Stimulated activated memory B cell treated with anti-CD40 and anti-IgM and Interleukin-4, amounts not matched to agents 10 μg/mL and 1 μg/mL and 100 μg/mL, for 72 hours (primary cell): ENCODE measurements around the gene PGPEP1.
"Not testable (repeated sequence)": the region's sequence is repeated elsewhere in the genome, so short reads cannot be mapped to it uniquely, and the experiment has no call there.

Source experiments
- ATAC-seq: fragments of 150-1000 bp; cut with Tn5 transposase; 2 replicates; pipeline ENCODE4 v1.10.0; 2021
- H3K27ac Mint-ChIP-seq: one replicate; pipeline ENCODE4 v1.8.0; 2022; ENCODE audit warnings: mild to moderate bottlenecking, mixed read lengths
- H3K27me3 Mint-ChIP-seq: one replicate; pipeline ENCODE4 v1.8.0; 2022; ENCODE audit warnings: mixed read lengths
- H3K36me3 Mint-ChIP-seq: one replicate; pipeline ENCODE4 v1.8.0; 2022; ENCODE audit warnings: mixed read lengths
- H3K4me1 Mint-ChIP-seq: one replicate; pipeline ENCODE4 v1.8.0; 2022; ENCODE audit warnings: mixed read lengths
- H3K4me3 Mint-ChIP-seq: one replicate; pipeline ENCODE4 v1.8.0; 2022; ENCODE audit warnings: mild to moderate bottlenecking, moderate library complexity, mixed read lengths
- H3K9me3 Mint-ChIP-seq: one replicate; pipeline ENCODE4 v1.8.0; 2022; ENCODE audit warnings: mixed read lengths

The PGPEP1 gene

GRCh38 chr19:18338541-18338940 is 1.9 kb upstream of the PGPEP1 start:
- Mint-ChIP-seq H3K4me3 (no peak overlapping the region), H3K4me1 (peaks cover 16% of the 10 kb centered on the region), H3K27me3 (no peaks in the 10 kb centered on the region), H3K9me3 (no peaks in the 10 kb centered on the region), H3K27ac (no peak overlapping the region), H3K36me3 (no peaks in the 10 kb centered on the region)
- ATAC-seq = no peak

GRCh38 chr19:18339723-18340122 is 675 bp upstream of the PGPEP1 start:
- no peaks in the 10 kb centered on the region for H3K27me3 Mint-ChIP-seq
- H3K27ac Mint-ChIP-seq = peak overlapping the region; percentile 53
- H3K36me3 Mint-ChIP-seq = peaks cover 4% of the 10 kb centered on the region
- no peak for ATAC-seq
- no peaks in the 10 kb centered on the region for H3K9me3 Mint-ChIP-seq
- peak overlapping the region; percentile 83 for H3K4me3 Mint-ChIP-seq
- H3K4me1 Mint-ChIP-seq = peaks cover 16% of the 10 kb centered on the region

GRCh38 chr19:18340990-18341868 is 831 bp downstream of the PGPEP1 start:
- Mint-ChIP-seq H3K4me1 (peaks cover 16% of the 10 kb centered on the region), H3K4me3 (peak overlapping the region; percentile 83), H3K9me3 (no peaks in the 10 kb centered on the region), H3K27ac (peak overlapping the region; percentile 53), H3K27me3 (no peaks in the 10 kb centered on the region), H3K36me3 (peaks cover 4% of the 10 kb centered on the region)
- ATAC-seq = peak; percentile 79

- H3K36me3 Mint-ChIP-seq = peaks cover 10% of the 10 kb centered on the region
- no peak overlapping the region for H3K27ac Mint-ChIP-seq
- H3K4me1 Mint-ChIP-seq = peaks cover 16% of the 10 kb centered on the region
- H3K9me3 Mint-ChIP-seq = no peaks in the 10 kb centered on the region
- no peak overlapping the region for H3K4me3 Mint-ChIP-seq
- no peaks in the 10 kb centered on the region for H3K27me3 Mint-ChIP-seq
- ATAC-seq = no peak
Measured at GRCh38 chr19:18342090-18342632, 1.8 kb downstream of the PGPEP1 start.

- Mint-ChIP-seq H3K9me3 (no peaks in the 10 kb centered on the region), H3K4me1 (peaks cover 13% of the 10 kb centered on the region), H3K36me3 (peaks cover 24% of the 10 kb centered on the region), H3K27me3 (no peaks in the 10 kb centered on the region), H3K27ac (no peak overlapping the region), H3K4me3 (no peak overlapping the region)
- no peak for ATAC-seq
Measured at GRCh38 chr19:18344582-18344950, 4.2 kb downstream of the PGPEP1 start.

- H3K4me3 Mint-ChIP-seq = no peak overlapping the region
Measured at GRCh38 chr19:18345296-18345695, 4.9 kb downstream of the PGPEP1 start.

GRCh38 chr19:18346091-18346490 is 5.7 kb downstream of the PGPEP1 start:
- no peak for ATAC-seq
- H3K4me1 Mint-ChIP-seq = peaks cover 5% of the 10 kb centered on the region
- H3K27ac Mint-ChIP-seq = no peak overlapping the region
- no peaks in the 10 kb centered on the region for H3K9me3 Mint-ChIP-seq
- peaks cover 24% of the 10 kb centered on the region for H3K36me3 Mint-ChIP-seq
- H3K27me3 Mint-ChIP-seq = no peaks in the 10 kb centered on the region
- no peak overlapping the region for H3K4me3 Mint-ChIP-seq

More at GRCh38 chr19:18345296-18345695, 4.9 kb downstream of the PGPEP1 start:
- no peaks in the 10 kb centered on the region for H3K9me3 Mint-ChIP-seq
- ATAC-seq = no peak
- H3K27me3 Mint-ChIP-seq = no peaks in the 10 kb centered on the region
- no peak overlapping the region for H3K27ac Mint-ChIP-seq
- H3K36me3 Mint-ChIP-seq = peaks cover 24% of the 10 kb centered on the region
- H3K4me1 Mint-ChIP-seq = peaks cover 7% of the 10 kb centered on the region

- no peak for ATAC-seq
- Mint-ChIP-seq H3K27ac (no peak overlapping the region), H3K4me1 (no peaks in the 10 kb centered on the region), H3K27me3 (no peaks in the 10 kb centered on the region), H3K9me3 (no peaks in the 10 kb centered on the region), H3K4me3 (no peak overlapping the region), H3K36me3 (peaks cover 24% of the 10 kb centered on the region)
Measured at GRCh38 chr19:18348171-18348570, 7.8 kb downstream of the PGPEP1 start.

GRCh38 chr19:18348818-18349339 is 8.5 kb downstream of the PGPEP1 start:
- ATAC-seq, H3K4me3 Mint-ChIP-seq, H3K9me3 Mint-ChIP-seq, H3K27me3 Mint-ChIP-seq, H3K4me1 Mint-ChIP-seq, H3K27ac Mint-ChIP-seq: not testable (repeated sequence)
- H3K36me3 Mint-ChIP-seq = peaks cover 29% of the 10 kb centered on the region

GRCh38 chr19:18349524-18350128 is 9.2 kb downstream of the PGPEP1 start:
- no peak for ATAC-seq
- Mint-ChIP-seq H3K36me3 (peaks cover 26% of the 10 kb centered on the region), H3K4me1 (no peaks in the 10 kb centered on the region), H3K9me3 (no peaks in the 10 kb centered on the region), H3K27ac (no peak overlapping the region), H3K4me3 (no peak overlapping the region), H3K27me3 (no peaks in the 10 kb centered on the region)

- Mint-ChIP-seq H3K4me3 (no peak overlapping the region), H3K36me3 (peaks cover 29% of the 10 kb centered on the region), H3K27me3 (no peaks in the 10 kb centered on the region), H3K9me3 (no peaks in the 10 kb centered on the region), H3K4me1 (no peaks in the 10 kb centered on the region), H3K27ac (no peak overlapping the region)
- no peak for ATAC-seq
Measured at GRCh38 chr19:18350490-18350889, 10.1 kb downstream of the PGPEP1 start.

- H3K27ac Mint-ChIP-seq = no peak overlapping the region
- peaks cover 36% of the 10 kb centered on the region for H3K36me3 Mint-ChIP-seq
- ATAC-seq = no peak
- no peaks in the 10 kb centered on the region for H3K9me3 Mint-ChIP-seq
- no peak overlapping the region for H3K4me3 Mint-ChIP-seq
- H3K27me3 Mint-ChIP-seq = no peaks in the 10 kb centered on the region
- no peaks in the 10 kb centered on the region for H3K4me1 Mint-ChIP-seq
Measured at GRCh38 chr19:18351544-18351943, 11.1 kb downstream of the PGPEP1 start.

GRCh38 chr19:18353378-18354005 is 13.1 kb downstream of the PGPEP1 start:
- no peak overlapping the region for H3K27ac Mint-ChIP-seq
- no peaks in the 10 kb centered on the region for H3K9me3 Mint-ChIP-seq
- ATAC-seq = no peak
- H3K36me3 Mint-ChIP-seq = peaks cover 36% of the 10 kb centered on the region
- no peak overlapping the region for H3K4me3 Mint-ChIP-seq
- H3K4me1 Mint-ChIP-seq = no peaks in the 10 kb centered on the region
- H3K27me3 Mint-ChIP-seq = no peaks in the 10 kb centered on the region

GRCh38 chr19:18354743-18355142 is 14.3 kb downstream of the PGPEP1 start:
- H3K4me3 Mint-ChIP-seq = not testable (repeated sequence)

GRCh38 chr19:18357041-18357440 is 16.6 kb downstream of the PGPEP1 start:
- Mint-ChIP-seq H3K9me3 (no peaks in the 10 kb centered on the region), H3K4me1 (no peaks in the 10 kb centered on the region), H3K27ac (no peak overlapping the region), H3K36me3 (peaks cover 59% of the 10 kb centered on the region), H3K27me3 (no peaks in the 10 kb centered on the region), H3K4me3 (no peak overlapping the region)
- no peak for ATAC-seq

More at GRCh38 chr19:18354743-18355142, 14.3 kb downstream of the PGPEP1 start:
- not testable (repeated sequence) for H3K27me3 Mint-ChIP-seq, ATAC-seq, H3K9me3 Mint-ChIP-seq, H3K4me1 Mint-ChIP-seq, H3K27ac Mint-ChIP-seq
- H3K36me3 Mint-ChIP-seq = peaks cover 48% of the 10 kb centered on the region
